ENCODE data around the gene COL5A2.

Gene COL5A2

DNA sequence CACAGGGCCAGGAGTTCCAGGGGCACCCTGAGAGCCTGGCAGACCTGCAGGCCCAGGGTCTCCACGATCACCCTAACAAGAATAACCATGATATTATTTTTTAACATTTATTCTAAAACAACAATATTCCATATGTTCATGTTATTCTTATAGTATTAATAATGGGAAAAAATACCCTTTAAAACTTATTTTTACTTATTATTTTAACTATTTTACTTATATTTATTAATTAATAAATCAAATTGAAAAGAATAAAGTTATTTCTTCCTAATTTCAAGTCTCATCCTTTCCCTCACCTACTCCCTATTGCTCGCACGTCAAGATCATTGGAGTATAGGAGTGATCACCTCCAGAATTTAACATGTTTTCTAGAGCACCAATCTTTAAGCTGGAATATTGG, 133.7 kb downstream of the COL5A2 start:
- no peak for DNase-seq

DNA sequence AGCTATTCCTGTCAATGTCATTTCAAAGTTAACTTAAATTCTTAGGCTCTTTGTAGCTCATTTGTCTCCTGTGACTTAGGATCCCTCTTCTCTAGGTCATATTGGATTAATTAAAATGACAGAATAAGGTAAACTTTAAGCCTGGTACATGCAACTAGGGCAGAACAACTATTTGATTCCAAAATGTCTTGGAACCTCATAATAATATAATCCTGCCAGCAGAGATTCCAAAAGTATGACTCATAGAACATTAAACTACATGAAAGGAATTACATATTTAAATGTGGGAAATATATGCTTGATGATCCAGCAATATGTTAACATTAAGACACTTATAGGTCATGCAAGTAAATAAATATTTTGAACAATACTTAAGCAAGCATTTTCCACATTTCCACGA, 142.0 kb downstream of the COL5A2 start:
- DNase-seq: no peak

DNA sequence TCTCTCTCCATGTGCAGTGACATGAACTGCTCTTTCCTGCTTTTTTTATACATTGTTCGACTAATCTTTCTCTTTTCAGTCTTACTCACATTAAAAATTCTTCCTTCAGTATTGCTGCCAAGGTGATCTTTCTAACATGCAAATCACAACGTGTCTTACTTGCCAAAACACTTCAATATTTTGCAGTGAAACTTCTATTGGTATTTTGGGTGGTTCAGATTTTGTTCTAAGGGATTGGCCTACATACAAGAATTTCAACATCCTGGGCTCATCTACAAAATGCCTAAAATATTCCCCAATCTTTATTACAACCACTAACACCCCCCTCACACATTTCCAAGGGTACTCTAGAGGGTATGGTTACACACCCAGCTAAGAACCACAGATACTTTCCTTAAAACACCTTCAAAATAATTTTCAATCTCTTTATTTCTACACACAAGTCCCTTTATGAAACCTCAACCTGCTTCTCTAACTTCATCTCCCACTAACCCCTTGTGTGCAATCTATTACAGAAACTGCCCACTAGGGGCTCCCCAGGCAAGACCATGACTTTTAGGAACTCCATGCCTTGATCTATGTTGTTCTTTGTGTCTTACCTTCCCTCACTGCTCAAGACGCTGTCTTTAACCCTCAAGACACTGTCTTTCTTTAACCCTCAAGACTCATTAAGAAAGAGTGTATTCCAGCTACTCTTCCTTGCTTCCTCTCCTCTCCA, 154.5 kb downstream of the COL5A2 start:
- DNase-seq: no peak

- DNase-seq: no peak
Observed at GRCh38 chr2:189022492-189022891, 157.1 kb downstream of the COL5A2 start.

DNA sequence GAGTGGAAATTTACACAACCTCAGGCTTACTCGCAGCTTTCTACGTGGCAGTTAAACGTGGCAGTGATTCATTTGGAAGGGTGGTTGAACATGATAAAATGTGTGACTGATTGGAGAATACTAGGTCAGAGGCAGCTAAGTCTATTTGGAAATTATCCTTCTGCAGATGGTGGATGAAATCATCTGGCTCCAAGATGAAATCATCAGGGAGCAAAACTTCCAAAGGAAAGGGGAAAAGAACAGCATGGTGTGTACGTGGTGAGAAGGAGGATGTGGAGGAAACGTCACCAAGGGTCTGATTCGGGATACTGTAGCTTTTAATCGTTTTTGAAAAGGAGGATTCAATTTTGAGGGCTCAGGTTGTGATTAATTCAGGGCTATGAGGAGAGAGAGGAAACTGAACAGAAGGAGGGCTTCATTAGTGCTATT, 157.5 kb downstream of the COL5A2 start:
- no peak for DNase-seq

DNA sequence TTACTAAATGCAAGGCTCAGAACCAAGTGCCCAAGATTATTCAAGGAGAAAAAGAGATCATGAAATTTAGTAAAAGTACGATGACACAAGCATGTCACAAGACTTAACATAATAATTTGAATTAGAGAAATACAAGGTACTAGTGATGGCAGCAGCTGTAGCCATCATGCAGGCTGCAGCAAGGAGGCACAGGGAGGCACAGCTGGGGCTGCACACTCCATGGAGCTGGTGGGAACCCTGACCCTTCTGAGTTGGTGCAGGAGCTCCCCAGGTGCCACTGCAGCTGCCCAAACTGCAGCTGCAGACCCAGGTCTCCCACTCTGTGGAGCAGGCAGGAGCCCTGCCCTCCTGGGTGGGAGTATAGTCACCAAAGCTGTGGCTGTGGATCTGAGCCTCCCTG, 159.4 kb downstream of the COL5A2 start:
- no peak for DNase-seq

DNA sequence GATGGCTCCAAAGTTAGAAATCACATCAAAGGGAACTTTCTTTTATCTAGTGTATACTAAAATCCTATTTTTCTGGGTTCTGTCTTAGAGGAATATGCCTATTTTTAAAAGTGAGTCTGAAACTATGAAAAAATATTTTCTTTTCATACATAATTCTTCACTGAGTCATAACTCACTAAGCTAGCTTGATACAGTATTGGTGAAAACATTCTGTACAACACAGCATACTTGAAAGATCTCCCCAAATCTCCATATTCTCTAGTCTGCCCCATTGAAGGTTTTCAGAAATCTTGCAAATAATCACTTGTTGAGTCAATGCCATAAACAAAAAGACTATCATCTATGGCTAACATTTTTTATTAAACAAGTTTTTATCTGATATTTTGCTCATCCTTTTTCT, 160.9 kb downstream of the COL5A2 start:
- DNase-seq: no peak

DNA sequence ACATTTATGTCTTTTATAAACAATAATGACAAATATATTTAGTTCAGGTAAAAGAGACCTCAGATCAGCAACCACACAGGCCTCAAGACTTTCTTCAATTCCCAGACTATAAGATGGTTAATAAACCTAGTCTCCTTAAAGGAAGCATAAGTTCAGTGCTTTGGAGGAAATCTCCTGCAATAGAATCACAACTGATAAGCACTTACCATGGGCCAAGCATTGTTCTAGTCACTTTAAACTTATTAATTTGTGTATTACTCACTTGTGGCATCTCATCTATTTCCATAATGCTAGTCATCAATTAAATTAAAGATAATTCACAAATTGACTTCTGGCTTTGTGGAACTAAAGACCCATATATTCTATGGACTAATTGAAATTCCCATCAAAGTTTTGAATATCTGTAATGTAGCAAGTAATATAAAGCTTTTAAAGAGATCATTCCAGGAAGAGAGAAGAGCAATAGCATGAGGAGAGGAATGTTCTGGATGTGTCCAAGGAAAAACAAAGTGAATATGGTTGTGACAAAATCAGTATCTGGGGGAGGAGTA, 163.2 kb downstream of the COL5A2 start:
- no peak for DNase-seq

- no peak for DNase-seq
Observed at GRCh38 chr2:189015359-189015758, 164.2 kb downstream of the COL5A2 start.

DNA sequence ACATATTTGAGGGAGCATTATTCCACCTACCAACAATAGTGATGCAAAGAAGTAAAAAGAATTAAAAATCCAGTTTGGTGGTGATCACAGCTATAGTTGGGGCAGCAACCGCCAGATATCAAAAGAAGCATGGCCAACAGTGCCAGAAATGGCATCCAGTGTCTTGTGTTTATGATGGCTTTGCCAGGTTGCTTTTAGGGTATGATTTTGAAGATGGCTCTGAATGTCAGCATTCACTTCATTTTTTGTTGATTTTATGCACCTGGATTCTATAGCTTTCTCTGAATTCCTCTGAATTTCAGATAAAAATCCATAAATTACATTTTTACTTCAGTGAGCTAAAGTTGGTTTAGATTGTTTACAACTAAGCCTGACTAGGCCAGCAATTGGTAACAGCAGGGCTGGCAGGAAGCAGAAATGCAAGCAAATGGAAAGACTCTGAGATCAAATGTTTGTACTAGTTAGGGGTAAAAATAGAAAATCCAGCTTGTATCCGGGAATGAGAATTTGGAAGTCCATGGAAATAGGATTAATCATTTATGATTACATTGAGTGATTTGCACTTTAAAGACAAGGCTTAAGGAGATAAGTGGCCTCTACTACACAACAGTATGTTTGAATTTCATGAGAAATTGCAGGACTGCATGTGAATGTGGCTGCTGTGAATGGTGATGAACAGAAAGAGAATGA, 165.0 kb downstream of the COL5A2 start:
- DNase-seq: no peak

GRCh38 chr2:189013671-189014448, 165.7 kb downstream of the COL5A2 start:
- DNase-seq: no peak

DNA sequence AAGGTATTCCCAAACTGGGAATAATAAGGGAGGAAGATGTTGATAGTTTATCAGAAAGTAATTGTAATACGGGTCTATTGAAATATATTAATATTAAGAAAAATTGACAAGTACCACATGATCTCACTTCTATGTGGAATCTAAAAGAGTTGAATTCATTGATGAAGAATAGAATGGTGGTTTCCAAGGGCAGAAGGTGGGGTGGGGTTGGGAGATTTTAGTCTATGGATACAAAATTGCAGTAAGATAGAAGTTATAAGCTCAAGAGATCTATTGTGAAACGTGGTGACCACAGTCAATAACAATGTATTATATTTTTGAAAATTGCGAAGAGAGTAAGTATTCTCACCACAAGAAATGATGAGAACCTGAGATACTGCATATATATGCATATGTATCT, 166.5 kb downstream of the COL5A2 start:
- no peak for DNase-seq

DNA sequence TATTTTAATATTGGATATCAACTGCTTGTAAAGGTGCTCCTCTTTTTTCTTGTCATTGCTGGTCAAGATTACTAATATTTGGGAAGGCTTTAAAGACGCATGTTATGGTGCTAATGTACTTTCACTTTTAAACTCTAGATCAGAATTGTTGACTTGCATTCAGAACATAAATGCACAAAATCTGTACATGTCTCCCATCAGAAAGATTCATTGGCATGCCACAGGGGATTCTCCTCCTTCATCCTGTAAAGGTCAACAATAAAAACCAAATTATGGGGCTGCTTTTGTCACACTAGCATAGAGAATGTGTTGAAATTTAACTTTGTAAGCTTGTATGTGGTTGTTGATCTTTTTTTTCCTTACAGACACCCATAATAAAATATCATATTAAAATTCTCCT, 167.2 kb downstream of the COL5A2 start:
- no peak for DNase-seq

DNA sequence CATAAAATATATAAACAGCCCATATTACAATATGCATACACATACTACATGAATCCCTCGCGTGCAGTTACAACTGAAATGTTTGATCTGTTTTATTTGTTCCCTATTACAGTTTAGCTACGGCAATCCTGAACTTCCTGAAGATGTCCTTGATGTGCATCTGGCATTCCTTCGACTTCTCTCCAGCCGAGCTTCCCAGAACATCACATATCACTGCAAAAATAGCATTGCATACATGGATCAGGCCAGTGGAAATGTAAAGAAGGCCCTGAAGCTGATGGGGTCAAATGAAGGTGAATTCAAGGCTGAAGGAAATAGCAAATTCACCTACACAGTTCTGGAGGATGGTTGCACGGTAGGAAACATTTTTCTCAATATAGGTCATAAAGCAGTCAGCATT, 169.0 kb downstream of the COL5A2 start:
- no peak for DNase-seq

- no peak for DNase-seq
Observed at GRCh38 chr2:189008555-189009262, 170.9 kb downstream of the COL5A2 start.

DNA sequence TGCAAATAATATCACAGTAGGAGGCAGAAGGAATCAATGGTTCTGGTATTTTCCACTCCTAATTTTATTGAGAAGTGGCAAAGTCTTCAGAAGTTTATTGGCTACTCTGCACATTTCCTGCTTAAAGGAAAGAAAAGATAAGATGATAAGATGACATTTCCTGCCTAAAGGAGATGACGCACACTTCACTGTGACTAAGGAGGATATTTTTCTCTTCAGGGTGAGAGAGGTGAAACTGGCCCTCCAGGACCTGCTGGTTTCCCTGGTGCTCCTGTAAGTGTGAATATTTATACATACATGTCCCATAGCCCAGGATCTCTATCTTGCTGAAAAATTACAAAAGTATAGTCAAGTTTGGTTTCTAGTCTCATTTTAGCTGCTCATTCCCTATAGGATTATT, 177.5 kb downstream of the COL5A2 start:
- no peak for DNase-seq

DNA sequence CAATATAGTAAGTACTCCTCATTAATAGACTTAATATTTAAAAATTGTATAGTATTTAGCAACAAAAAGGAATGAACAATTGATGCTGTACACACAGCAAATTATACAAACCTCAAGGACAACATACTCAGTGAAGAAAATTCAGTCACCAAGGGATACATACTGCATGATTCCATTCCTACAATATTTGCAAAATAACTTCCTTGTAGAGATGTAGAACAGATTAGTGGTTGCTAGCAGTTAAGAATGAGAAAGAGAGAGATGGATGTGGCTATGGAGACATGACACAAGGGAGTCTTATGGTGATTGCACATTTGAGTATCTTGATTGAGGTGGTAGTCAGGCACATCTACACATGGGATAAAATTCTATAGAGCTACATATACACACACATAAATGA, 179.3 kb downstream of the COL5A2 start:
- no peak for DNase-seq

DNA sequence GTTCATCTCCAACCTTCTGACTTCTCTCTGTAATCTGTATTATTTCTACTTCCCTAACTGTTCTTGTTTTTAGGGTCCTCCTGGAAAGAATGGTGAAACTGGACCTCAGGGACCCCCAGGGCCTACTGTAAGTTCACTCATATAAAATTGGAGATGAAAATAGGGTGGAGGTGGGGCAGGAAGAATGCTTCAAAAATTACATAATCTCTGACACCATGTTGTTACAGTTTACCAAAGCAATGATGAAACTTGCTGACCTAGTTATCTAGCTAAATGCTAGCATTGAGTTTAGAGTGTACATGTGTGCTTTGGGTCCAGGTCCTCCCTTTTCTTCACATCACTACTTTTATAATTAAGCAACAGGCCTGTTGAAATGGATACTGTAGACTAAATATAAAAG, 182.3 kb downstream of the COL5A2 start:
- no peak for DNase-seq

- DNase-seq: no peak
Observed at GRCh38 chr2:188993247-188993646, 186.3 kb downstream of the COL5A2 start.

DNA sequence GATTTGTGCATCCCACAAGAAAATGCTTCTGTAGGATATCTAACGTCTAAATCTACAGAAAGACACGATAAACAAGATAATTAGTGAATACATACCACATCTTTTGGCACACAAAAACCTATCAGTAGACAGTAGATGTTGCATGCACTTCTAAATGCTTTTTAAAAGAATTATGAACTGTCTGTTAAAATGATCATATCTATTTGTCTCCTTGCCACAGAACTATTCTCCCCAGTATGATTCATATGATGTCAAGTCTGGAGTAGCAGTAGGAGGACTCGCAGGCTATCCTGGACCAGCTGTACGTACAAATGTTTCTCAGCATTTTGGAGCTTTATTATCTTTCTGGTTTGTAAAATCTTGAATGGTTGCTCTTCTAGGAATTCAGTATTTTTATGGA, 192.7 kb downstream of the COL5A2 start:
- DNase-seq: no peak

- no peak for DNase-seq
Observed at GRCh38 chr2:188984680-188985079, 194.9 kb downstream of the COL5A2 start.

DNA sequence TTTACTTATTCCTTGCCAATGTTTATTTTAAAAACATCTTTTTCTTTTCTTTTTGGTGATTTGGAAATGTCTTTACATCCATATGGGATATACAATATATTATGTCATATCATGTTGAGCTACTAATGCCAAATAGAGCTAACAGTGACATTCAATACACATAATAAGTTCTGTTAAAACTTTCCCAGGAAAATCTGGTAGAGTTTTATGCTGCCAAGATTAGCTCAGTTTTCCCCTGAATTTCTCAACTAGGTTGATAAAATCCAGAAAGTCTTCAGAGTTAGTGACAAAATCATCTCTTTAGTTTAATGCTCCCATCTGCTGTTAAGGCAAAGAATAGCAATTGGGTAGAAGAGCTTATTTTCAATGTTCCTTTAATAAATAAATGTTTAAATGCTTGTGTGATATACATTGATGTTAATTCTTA, 195.5 kb downstream of the COL5A2 start:
- DNase-seq: no peak

Data from inflammatory macrophage treated with lipopolysaccharide for 1 hour (primary cell).